Ectodermal cell (in vitro differentiated cells): ENCODE data around the gene ARHGEF10L.

Experiments used
- H3K27ac ChIP-seq: 2 replicates; pipeline ENCODE4 v1.7.0; 2013; ENCODE audit warnings: mild to moderate bottlenecking, low read depth, low read length; ENCODE audit not compliant: insufficient read depth, poor library complexity, severe bottlenecking
- H3K27me3 ChIP-seq: 2 replicates; pipeline ENCODE4 v1.7.0; 2013; ENCODE audit warnings: mild to moderate bottlenecking, low read length; ENCODE audit not compliant: insufficient read depth, control insufficient read depth, poor library complexity, severe bottlenecking
- H3K36me3 ChIP-seq: one replicate; pipeline ENCODE4 v1.7.0; 2013; ENCODE audit warnings: low read length; ENCODE audit not compliant: control insufficient read depth, insufficient read depth
- H3K4me1 ChIP-seq: one replicate; pipeline ENCODE4 v1.7.0; 2013; ENCODE audit warnings: low read length; ENCODE audit not compliant: control insufficient read depth, insufficient read depth
- H3K4me3 ChIP-seq: 2 replicates; pipeline ENCODE4 v1.7.0; 2013; ENCODE audit warnings: low read depth, low read length, control low read depth; ENCODE audit not compliant: insufficient read depth
- H3K9me3 ChIP-seq: 2 replicates; pipeline ENCODE4 v1.7.0; 2013; ENCODE audit warnings: mild to moderate bottlenecking, low read length, moderate library complexity; ENCODE audit not compliant: control insufficient read depth
- WGBS, 2 experiments: methylation state at CpG; one replicate each; pipeline ENCODE4 v1.1.7; 2013; ENCODE audit warnings: missing lambda C conversion rate in 2 of 2; 5-methylcytosine and 5-hydroxymethylcytosine counted together

ARHGEF10L gene

DNA sequence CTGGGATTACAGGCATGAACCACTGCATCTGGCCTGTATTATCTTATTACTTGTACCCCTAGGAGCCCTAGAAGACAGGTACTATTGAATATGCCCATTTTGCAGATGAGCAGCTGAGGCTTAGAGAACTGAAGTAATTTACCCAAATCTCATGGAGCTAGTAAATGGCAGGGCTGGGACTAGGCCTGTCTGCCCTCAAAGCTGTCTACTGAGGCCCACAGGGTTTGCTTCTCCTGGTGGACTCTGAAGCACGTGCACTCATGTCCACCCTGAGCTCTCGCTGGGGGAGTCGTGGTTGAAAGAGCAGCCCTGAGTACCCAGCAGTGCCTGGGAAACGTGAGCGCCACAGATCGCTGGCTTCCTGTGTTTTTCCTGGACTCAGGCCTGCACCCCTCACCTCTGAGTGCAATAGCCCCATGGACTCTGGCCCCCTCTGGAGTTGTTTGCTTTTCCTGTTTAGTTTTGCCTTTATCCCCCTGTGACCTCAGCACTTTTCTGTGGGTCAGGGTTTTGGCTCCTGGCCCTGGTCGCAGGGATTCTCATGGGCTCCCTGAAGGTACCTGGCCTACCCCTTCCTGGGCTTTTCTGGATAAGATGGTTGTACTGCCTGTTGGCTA lies 52.4 kb downstream of the ARHGEF10L start:
- Histone ChIP-seq H3K27ac (no peak overlapping the region), H3K27me3 (no peaks in the 10 kb centered on the region), H3K36me3 (no peaks in the 10 kb centered on the region), H3K9me3 (no peaks in the 10 kb centered on the region), H3K4me1 (peaks cover 18% of the 10 kb centered on the region), H3K4me3 (no peak overlapping the region)
- WGBS, 2 experiments, result 80 to 87% methylated on average over 7 of the region's 7 CpGs

DNA sequence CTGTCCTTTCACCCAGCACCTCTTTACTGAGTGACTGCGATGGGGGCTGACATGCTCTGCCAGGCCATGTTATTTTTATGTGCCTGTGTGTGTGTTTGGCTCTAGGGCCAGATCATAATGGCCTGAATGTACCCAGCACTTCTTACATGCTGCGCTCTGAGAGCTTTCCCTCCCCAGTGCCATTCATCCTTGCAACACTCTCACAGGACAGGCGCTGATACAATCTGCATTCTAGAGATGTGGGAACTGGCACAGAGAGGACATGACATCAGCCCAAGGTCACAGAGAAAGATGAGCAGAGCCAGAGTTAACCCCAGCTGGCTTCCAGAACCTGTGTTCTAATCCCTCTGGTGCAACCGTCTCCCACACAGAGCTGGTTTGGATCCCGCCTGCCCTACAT lies 54.5 kb downstream of the ARHGEF10L start:
- 95% methylated on average over 5 of the region's 5 CpGs for WGBS, 2 experiments

DNA sequence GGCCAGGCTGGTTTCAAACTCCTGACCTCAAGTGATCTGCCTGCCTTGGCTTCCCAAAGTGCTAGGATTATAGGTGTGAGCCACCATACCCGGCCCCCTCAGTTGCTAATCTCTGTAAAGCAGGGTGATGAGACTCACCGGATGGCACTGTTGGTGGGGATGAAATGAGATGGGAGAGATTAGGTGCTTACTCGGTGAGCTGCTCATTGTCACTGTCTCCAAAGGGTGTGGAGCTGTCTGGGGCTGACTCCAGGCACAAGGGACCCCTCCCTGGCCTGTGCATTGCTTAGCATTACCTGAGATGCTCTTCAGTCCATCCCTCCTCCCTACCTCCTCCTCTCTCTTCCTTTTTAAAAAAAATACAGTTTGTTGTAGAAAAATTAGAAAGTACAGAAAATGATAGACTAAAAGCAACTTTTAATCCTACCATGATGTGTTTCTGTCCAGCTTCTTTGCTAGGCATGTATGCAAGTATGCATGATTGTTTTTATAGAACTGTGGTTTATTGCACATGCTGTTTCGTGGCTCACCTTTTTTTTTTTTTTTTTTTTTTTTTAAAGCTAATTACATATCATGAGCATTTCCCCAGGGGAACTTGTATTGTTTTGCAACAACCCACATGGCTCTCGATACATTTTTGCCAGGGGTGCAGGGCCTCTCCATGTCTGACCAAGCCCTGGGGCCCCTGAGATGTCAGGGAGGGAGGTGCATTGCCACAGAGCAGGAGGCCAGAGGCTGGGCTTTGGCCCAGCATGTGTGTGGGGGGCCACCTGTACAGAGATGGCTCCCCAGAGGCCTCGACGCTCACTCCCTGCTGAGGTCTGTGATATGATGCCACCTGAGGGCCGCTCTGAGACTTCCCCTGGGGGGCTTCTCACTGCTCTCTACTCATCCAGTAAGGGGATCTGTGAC lies 55.4 kb downstream of the ARHGEF10L start:
- no peak overlapping the region for H3K27ac ChIP-seq
- no peak overlapping the region for H3K4me3 ChIP-seq
- H3K9me3 ChIP-seq, result no peaks in the 10 kb centered on the region
- no peaks in the 10 kb centered on the region for H3K4me1 ChIP-seq
- H3K27me3 ChIP-seq, result no peaks in the 10 kb centered on the region
- 91 to 92% methylated on average over 8 of the region's 8 CpGs for WGBS, 2 experiments
- no peaks in the 10 kb centered on the region for H3K36me3 ChIP-seq

More for the DNA sequence above, 54.5 kb downstream of the ARHGEF10L start:
- Histone ChIP-seq H3K9me3 (no peaks in the 10 kb centered on the region), H3K27ac (no peak overlapping the region), H3K4me3 (no peak overlapping the region), H3K4me1 (no peaks in the 10 kb centered on the region), H3K27me3 (no peaks in the 10 kb centered on the region), H3K36me3 (no peaks in the 10 kb centered on the region)

- no peak overlapping the region for H3K4me3 ChIP-seq
Measured at GRCh38 chr1:17595602-17595925, 56.1 kb downstream of the ARHGEF10L start.

DNA sequence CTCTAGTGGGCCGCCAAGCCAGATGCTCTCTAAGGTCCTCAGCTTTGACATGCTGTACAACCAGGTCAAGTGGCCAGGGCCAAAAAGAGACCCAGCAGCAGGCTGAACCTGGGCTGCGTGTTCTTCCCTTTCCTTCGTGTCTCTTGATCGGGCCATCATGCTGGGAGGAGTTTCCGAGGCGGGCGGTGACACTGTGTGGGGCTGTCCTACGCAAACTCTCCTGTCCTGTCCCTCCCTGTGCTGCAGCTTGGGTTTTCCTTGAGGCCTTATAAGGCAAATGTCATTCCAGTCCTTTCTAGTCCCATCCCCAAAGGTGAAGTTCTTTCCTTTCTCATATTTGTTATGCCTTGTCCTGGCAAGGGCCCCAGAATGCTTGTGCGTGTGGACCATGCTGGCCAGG lies 56.7 kb downstream of the ARHGEF10L start:
- 82% methylated on average over 9 of the region's 9 CpGs for WGBS, 2 experiments
- H3K9me3 ChIP-seq, result no peaks in the 10 kb centered on the region
- H3K36me3 ChIP-seq, result no peaks in the 10 kb centered on the region
- no peaks in the 10 kb centered on the region for H3K4me1 ChIP-seq
- no peak overlapping the region for H3K4me3 ChIP-seq
- no peak overlapping the region for H3K27ac ChIP-seq
- no peaks in the 10 kb centered on the region for H3K27me3 ChIP-seq

More at GRCh38 chr1:17595602-17595925, 56.1 kb downstream of the ARHGEF10L start:
- H3K27me3 ChIP-seq, result no peaks in the 10 kb centered on the region
- H3K27ac ChIP-seq, result no peak overlapping the region
- WGBS, 2 experiments, result 87% methylated on average over 10 of the region's 10 CpGs
- no peaks in the 10 kb centered on the region for H3K36me3 ChIP-seq
- no peaks in the 10 kb centered on the region for H3K9me3 ChIP-seq
- H3K4me1 ChIP-seq, result no peaks in the 10 kb centered on the region

DNA sequence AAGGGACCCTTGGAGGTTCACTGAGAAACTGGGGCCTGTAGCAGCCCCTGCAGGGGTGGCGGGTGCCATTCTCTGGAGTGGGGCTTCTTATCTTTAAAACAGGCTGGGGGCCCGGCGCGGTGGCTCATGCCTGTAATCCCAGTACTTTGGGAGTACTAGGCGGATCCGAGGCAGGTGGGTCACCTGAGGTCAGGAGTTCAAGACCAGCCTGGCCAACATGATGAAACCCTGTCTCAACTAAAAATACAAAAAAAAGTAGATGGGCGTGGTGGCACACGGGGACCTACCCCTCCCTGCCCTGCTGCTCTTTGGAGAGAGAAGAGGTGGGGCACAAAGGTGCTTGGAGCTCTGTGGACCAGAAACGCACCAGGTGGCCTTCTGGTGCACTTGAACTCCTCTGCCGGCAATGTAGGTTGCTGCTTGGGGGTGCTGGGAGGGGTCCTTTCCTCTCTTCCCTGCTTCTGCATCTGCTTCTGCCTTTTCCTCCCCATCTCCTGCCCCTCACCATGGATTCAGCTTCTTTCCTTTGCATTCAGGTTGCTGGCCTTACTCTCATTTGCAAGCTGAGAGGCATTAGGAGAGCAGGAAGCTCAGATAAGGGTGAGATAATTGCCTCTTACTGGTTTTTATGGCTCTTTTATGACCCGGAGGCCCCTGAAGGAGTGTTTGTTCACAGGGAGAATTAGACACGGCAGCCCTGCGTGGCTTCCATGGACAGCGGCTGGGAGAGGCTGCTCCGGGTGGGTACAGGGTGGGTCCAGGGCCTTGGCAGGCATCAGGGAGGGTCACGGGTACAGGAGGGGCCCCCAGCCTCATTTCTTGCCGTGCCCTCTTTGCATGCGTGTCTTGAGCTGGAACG lies 57.4 kb downstream of the ARHGEF10L start:
- Histone ChIP-seq H3K4me1 (no peaks in the 10 kb centered on the region), H3K4me3 (no peak overlapping the region), H3K36me3 (no peaks in the 10 kb centered on the region), H3K27ac (no peak overlapping the region), H3K9me3 (no peaks in the 10 kb centered on the region), H3K27me3 (no peaks in the 10 kb centered on the region)
- 89 to 92% methylated on average over 19 of the region's 19 CpGs for WGBS, 2 experiments

- H3K4me3 ChIP-seq, result no peak overlapping the region
- no peak overlapping the region for H3K27ac ChIP-seq
- H3K4me1 ChIP-seq, result no peaks in the 10 kb centered on the region
- 93 to 94% methylated on average over 9 of the region's 9 CpGs for WGBS, 2 experiments
- no peaks in the 10 kb centered on the region for H3K9me3 ChIP-seq
- H3K27me3 ChIP-seq, result no peaks in the 10 kb centered on the region
- H3K36me3 ChIP-seq, result no peaks in the 10 kb centered on the region
Measured at GRCh38 chr1:17597651-17598050, 58.2 kb downstream of the ARHGEF10L start.

GRCh38 chr1:17598251-17598650 lies 58.8 kb downstream of the ARHGEF10L start:
- Histone ChIP-seq H3K4me1 (no peaks in the 10 kb centered on the region), H3K4me3 (no peak overlapping the region), H3K36me3 (no peaks in the 10 kb centered on the region), H3K9me3 (no peaks in the 10 kb centered on the region), H3K27me3 (no peaks in the 10 kb centered on the region), H3K27ac (no peak overlapping the region)
- WGBS, 2 experiments, result 71 to 77% methylated on average over 3 of the region's 3 CpGs

GRCh38 chr1:17599291-17599953 lies 59.9 kb downstream of the ARHGEF10L start:
- H3K4me3 ChIP-seq, result no peak overlapping the region
- WGBS, 2 experiments, result 93 to 95% methylated on average over 12 of the region's 12 CpGs
- H3K27ac ChIP-seq, result no peak overlapping the region
- no peaks in the 10 kb centered on the region for H3K36me3 ChIP-seq
- H3K9me3 ChIP-seq, result no peaks in the 10 kb centered on the region
- H3K4me1 ChIP-seq, result no peaks in the 10 kb centered on the region
- H3K27me3 ChIP-seq, result no peaks in the 10 kb centered on the region
